Prostate gland (tissue), 2 donors: ENCODE results near the gene RNF227.

Experiments
- POLR2A ChIP-seq: fragments of 450-650 bp; IDR thresholded peaks from one replicate; pipeline ENCODE4 v1.6.1; 2016; ENCODE audit warnings: antibody characterized with exemption, mild to moderate bottlenecking
- POLR2AphosphoS5 ChIP-seq: sonication (generic); formaldehyde crosslinking; IDR thresholded peaks from one replicate; pipeline ENCODE4 v1.6.1; 2017; ENCODE audit warnings: antibody characterized with exemption
- TF ChIP-seq, protein P1 (sequence below), 4 experiments: fragments of 200-600 bp in 2 of 4; fragments of 450-650 bp in 2 of 4; sonication (generic) in 2 of 4; IDR thresholded peaks; 1 replicate in 3 of 4; 2 replicates in 1 of 4; pipeline ENCODE4 v1.5.1; 2016 to 2019; ENCODE audit warnings: antibody characterized with exemption in 4 of 4, mild to moderate bottlenecking in 2 of 4, moderate library complexity in 2 of 4

DNA sequence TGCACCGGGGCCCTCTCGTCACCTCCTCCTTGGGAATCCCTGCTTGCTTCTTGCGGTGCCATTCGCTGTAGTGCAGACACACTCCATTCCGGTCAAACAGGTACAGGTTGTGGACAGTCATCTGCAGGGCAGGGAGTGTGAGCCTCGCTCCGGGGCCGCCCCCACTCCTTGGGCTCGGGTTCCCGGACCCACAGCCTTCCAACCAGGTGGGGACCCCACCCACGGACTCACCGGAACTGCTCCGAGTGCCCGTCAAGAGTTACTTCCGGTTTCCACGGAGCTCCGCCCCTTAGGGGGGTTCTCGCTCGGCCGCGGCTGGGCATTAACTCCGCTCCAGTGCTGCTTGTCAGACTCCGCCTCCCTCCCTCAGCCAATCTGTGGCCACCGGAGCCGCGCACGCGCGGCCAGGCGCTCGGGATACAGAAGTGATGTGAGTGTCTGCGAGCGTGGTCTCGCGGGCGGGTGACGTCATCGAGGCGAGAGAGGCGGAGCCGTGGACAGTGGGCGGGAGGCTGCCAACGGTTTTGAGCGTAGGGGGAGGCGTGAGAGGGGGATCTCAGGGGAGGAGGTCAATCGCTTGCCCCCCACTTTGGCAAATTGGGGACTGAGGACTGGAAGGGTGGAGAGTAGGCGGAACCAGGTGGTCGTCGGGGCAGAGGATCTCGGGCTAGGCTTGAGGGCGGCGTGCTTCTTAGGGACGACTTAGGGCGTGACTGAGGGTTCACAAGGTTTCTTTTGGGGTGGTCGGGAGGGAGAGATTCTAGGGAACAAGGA, 15.8 kb upstream of the RNF227 start, which contains the start of the genes CNTROB and TRAPPC1:
- TF ChIP-seq, protein P1, sequence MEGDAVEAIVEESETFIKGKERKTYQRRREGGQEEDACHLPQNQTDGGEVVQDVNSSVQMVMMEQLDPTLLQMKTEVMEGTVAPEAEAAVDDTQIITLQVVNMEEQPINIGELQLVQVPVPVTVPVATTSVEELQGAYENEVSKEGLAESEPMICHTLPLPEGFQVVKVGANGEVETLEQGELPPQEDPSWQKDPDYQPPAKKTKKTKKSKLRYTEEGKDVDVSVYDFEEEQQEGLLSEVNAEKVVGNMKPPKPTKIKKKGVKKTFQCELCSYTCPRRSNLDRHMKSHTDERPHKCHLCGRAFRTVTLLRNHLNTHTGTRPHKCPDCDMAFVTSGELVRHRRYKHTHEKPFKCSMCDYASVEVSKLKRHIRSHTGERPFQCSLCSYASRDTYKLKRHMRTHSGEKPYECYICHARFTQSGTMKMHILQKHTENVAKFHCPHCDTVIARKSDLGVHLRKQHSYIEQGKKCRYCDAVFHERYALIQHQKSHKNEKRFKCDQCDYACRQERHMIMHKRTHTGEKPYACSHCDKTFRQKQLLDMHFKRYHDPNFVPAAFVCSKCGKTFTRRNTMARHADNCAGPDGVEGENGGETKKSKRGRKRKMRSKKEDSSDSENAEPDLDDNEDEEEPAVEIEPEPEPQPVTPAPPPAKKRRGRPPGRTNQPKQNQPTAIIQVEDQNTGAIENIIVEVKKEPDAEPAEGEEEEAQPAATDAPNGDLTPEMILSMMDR (IDR thresholded peaks at IDR 0.05): peak in 1 of 4 experiments; percentile 17
- TF ChIP-seq POLR2A (peak; percentile 79), POLR2AphosphoS5 (peak; percentile 99)
